Upper lobe of left lung (tissue), 4 donors: ENCODE measurements around the gene SCYL2.
"Not testable (repeated sequence)": the region's sequence is repeated elsewhere in the genome, so short reads cannot be mapped to it uniquely, and the experiment has no call there.

Source experiments
- EP300 ChIP-seq, 4 donors: sonication (generic); formaldehyde crosslinking; IDR thresholded peaks; one replicate each; pipeline ENCODE4 v1.5.1; 2017; ENCODE audit warnings: antibody characterized with exemption in 4 of 4, control low read depth in 2 of 4
- POLR2A ChIP-seq, 4 donors: fragments of 450-650 bp; IDR thresholded peaks; one replicate each; pipeline ENCODE4 v1.5.1; 2016 to 2017; ENCODE audit warnings: antibody characterized with exemption in 4 of 4, mild to moderate bottlenecking in 2 of 4
- POLR2AphosphoS5 ChIP-seq, 2 donors: sonication (generic); formaldehyde crosslinking; IDR thresholded peaks; one replicate each; pipeline ENCODE4 v1.5.1; 2017; ENCODE audit warnings: antibody characterized with exemption in 2 of 2
- TF ChIP-seq, protein P1 (sequence below), 6 experiments: fragments of 450-650 bp in 4 of 6; fragments of 200-600 bp in 2 of 6; sonication (generic) in 2 of 6; IDR thresholded peaks; one replicate each; pipeline ENCODE4 v1.5.1; 2016 to 2019; ENCODE audit warnings: antibody characterized with exemption in 6 of 6

DNA sequence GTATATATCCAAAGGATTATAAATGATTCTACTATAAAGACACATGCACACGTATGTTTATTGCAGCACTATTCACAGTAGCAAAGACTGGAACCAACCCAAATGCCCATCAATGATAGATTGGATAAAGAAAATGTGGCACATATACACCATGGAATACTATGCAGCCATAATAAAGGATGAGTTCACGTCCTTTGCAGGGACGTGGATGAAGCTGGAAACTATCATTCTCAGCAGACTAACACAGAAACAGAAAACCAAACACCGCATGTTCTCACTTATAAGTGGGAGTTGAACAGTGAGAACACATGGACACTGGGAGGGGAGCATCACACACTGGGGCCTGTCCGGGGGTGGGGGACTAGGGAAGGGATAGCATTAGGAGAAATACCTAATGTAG, 41.2 kb downstream of the SCYL2 start:
- TF ChIP-seq, protein P1, sequence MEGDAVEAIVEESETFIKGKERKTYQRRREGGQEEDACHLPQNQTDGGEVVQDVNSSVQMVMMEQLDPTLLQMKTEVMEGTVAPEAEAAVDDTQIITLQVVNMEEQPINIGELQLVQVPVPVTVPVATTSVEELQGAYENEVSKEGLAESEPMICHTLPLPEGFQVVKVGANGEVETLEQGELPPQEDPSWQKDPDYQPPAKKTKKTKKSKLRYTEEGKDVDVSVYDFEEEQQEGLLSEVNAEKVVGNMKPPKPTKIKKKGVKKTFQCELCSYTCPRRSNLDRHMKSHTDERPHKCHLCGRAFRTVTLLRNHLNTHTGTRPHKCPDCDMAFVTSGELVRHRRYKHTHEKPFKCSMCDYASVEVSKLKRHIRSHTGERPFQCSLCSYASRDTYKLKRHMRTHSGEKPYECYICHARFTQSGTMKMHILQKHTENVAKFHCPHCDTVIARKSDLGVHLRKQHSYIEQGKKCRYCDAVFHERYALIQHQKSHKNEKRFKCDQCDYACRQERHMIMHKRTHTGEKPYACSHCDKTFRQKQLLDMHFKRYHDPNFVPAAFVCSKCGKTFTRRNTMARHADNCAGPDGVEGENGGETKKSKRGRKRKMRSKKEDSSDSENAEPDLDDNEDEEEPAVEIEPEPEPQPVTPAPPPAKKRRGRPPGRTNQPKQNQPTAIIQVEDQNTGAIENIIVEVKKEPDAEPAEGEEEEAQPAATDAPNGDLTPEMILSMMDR (IDR thresholded peaks at IDR 0.05), result not testable (repeated sequence)
- TF ChIP-seq POLR2AphosphoS5, POLR2A, EP300 (IDR thresholded peaks at IDR 0.05): not testable (repeated sequence)
